Measurements from ENCODE around the gene ACAP3. TPM values are rescaled to one million over a fixed set of nuclear protein-coding genes. Genes with fewer than 3 reads are reported as not detected.
A peak's percentile ranks its signal among the peaks of the same experiment; 100 is the strongest.

Gene ACAP3
- total and polyA plus RNA-seq, 4 experiments from 2014 or later, result 5.4 to 65.6 (median 33.3) TPM

DNA sequence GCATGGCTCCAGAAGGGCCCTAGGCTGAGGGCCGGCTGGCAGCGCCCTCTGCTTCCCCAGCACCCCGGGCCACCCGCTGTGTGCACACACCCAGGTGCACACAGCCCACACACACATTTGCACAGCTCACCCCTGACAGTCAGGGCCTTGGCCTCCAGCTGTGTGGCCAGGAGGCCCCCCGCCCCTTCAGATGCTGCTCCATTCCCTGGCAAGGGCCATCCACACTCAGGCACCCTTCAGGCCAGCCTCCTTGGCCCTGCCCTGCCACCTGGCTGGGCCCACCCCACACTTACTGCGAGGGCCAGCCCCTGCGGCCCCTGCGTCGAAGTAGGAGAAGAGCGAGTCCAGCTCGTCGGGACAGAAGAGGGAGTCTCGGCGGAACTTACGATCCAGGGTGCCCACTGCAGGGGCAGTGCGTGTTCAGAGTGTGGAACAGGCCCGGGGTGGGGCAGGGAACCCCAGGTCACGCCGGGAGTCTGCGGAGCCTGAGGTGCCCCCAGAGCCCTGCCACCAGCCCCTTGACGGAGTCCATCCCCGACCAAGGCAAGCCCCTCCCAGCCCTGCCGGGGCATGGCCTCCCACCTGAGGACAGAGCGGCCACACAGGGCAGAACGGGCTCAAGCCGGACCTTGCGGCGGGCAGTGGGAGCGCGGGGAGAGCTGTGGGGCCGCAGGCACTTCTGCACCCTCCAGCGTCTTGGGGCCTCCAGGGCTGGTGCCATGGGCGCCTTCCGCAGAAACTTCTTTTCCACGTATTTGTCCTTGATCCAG is 12.4 kb downstream of the ACAP3 start:
- Histone ChIP-seq H3K27me3 (ENCODE audit: insufficient read depth, low read length) (no peaks in the 10 kb centered on the region), H3K4me1 (ENCODE audit: insufficient read depth, low read length) (no peaks in the 10 kb centered on the region), H3K4me3 (ENCODE audit: low read length in 2 of 2) (no peak overlapping the region), H3K27ac (ENCODE audit: low read depth, low read length) (no peak overlapping the region), H3K9me3 (ENCODE audit: control insufficient read depth in 1 of 2, low read length in 2 of 2) (no peaks in the 10 kb centered on the region), H3K36me3 (ENCODE audit: insufficient read depth, low read length) (no peaks in the 10 kb centered on the region)
- peak in 1 of 5 donors; percentile 36 for DNase-seq
- Mint-ChIP-seq H3K27ac (no peak overlapping the region), H3K4me3 (no peak overlapping the region), H3K36me3 (no peaks in the 10 kb centered on the region), H3K27me3 (no peaks in the 10 kb centered on the region), H3K4me1 (peaks cover 0 to 5% (median under 1%) of the 10 kb centered on the region in 4 donors), H3K9me3 (no peaks in the 10 kb centered on the region)
- intact Hi-C loops (cut with micrococcal nuclease), result no loop called here
- ChIA-PET CTCF (ENCODE audit: partially characterized antibody) (interaction anchor here (1.2 to 1.5 kb wide), 2 partner anchors 14 to 173 kb away, joined by 3 read pairs; no protein-coding TSS in a partner anchor), POLR2A (ENCODE audit: partially characterized antibody) (interaction anchor here (1.1 to 1.4 kb wide), 2 partner anchors 10 to 173 kb away, joined by 3 to 4 read pairs; no protein-coding TSS in a partner anchor)

DNA sequence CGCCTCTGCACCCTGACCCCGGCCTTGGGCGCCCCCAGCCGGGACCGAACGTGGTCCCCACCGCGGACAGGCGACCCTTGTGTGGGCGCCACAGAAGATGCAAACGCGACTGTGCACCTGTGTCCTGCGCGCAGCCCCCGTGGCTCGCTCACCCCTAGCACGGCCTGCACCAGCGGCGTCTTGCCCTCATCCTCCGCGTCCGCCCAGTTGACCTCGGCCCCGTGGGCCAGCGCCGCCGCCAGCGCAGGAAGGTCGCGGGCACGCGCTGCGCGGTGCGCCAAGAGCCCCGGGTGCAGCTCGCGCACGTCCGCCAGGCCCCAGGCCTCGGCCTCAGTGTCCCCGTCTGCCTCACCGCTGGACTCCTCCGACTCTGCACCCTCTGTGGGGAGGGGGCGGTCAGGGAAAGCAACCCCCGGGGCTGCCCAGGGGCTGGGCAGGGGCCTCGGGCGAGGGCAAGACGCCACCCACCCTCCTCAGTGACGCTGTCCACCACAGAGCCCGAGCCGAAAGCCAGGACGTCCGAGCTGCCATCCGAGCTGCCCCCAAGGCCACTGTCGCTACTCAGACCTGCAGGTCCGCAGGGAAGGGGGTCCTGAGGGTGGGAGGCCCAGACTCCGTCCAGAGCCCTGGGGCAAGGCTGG is 13.4 kb downstream of the ACAP3 start:
- peaks cover 0 to 3% (median under 1%) of the 10 kb centered on the region in 4 donors for H3K4me1 Mint-ChIP-seq
- no peaks in the 10 kb centered on the region for H3K4me1 ChIP-seq (ENCODE audit: insufficient read depth, low read length)
- DNase-seq, result peak in 1 of 5 donors; percentile 33
- no peaks in the 10 kb centered on the region for H3K9me3 ChIP-seq (ENCODE audit: control insufficient read depth in 1 of 2, low read length in 2 of 2)
- ChIA-PET CTCF (ENCODE audit: partially characterized antibody) (interaction anchor here (1.2 kb wide), 1 partner anchor 172 kb away, joined by 3 read pairs; no protein-coding TSS in a partner anchor), POLR2A (ENCODE audit: partially characterized antibody) (interaction anchor here (1.1 to 1.4 kb wide), 2 partner anchors 11 to 172 kb away, joined by 3 to 4 read pairs; no protein-coding TSS in a partner anchor)
- no peaks in the 10 kb centered on the region for H3K36me3 Mint-ChIP-seq
- no peak overlapping the region for H3K4me3 Mint-ChIP-seq
- intact Hi-C loops (cut with micrococcal nuclease), result loop anchor here (5.0 kb wide), 1 partner anchor 312 kb away; the partner anchor contains the start of gene PERM1
- H3K9me3 Mint-ChIP-seq, result no peaks in the 10 kb centered on the region
- H3K27me3 Mint-ChIP-seq, result no peaks in the 10 kb centered on the region
- H3K27me3 ChIP-seq (ENCODE audit: insufficient read depth, low read length), result no peaks in the 10 kb centered on the region
- no peak overlapping the region for H3K27ac ChIP-seq (ENCODE audit: low read depth, low read length)
- H3K27ac Mint-ChIP-seq, result no peak overlapping the region
- H3K36me3 ChIP-seq (ENCODE audit: insufficient read depth, low read length), result no peaks in the 10 kb centered on the region
- no peak overlapping the region for H3K4me3 ChIP-seq (ENCODE audit: low read length in 2 of 2)

DNA sequence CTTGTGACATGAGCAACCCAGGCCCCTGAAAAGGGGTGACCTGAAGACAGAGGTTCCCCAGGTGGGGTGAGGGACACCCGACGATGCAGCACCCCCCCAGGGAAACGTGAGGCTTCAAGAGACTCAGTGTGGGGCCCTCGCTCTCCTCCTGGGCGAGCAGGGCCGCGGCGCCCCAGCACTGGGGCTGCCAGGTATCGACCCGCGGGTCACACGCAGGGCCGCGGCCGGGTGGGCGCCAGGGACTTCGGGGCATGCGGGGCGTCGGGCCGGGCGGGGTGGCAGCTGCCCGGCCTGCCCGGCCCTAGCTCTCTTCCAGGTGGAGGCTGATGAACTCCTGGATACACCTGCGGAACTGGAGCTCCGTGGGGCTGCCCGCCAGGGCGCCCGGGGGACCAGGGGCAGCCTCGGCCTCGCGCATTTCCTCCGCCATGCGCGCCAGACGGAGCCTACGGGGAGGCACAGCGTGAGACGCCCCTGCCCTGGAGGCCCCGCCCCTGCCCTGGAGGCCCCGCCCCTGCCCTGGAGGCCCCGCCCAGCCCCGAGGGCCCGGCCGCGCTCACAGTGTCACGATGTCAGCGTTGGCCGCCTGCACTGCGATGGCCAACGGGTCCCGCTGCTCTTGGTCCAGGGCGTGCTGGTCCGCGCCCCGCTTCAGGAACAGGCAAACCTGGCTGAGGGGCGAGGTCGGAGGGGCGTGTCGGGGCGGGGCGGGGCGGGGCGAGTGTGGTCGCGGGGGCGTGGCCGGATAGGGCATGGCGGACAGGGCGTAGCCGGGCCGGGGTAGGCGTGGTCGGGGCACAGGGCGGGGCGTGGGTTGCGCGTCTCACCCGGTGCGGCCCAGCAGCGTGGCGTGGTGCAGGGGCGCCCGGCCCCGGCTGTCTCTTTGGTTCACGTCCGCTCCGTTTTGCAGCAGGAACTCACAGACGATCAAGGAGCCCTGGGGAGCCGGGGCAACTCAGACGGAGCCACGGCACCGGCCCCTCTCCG is 14.2 kb downstream of the ACAP3 start:
- no peak overlapping the region for H3K27ac Mint-ChIP-seq
- H3K27me3 Mint-ChIP-seq, result no peaks in the 10 kb centered on the region
- H3K4me1 Mint-ChIP-seq, result peaks cover 0 to 3% (median under 1%) of the 10 kb centered on the region in 4 donors
- ChIA-PET CTCF (ENCODE audit: partially characterized antibody) (interaction anchor here (1.7 kb wide), 1 partner anchor 309 kb away, joined by 6 read pairs; no protein-coding TSS in a partner anchor), POLR2A (ENCODE audit: partially characterized antibody) (interaction anchor here (1.4 kb wide), 1 partner anchor 171 kb away, joined by 3 read pairs; no protein-coding TSS in a partner anchor)
- no peak overlapping the region for H3K4me3 ChIP-seq (ENCODE audit: low read length in 2 of 2)
- intact Hi-C loops (cut with micrococcal nuclease), result loop anchor here (5.0 kb wide), 1 partner anchor 311 kb away; the partner anchor contains the start of gene PERM1
- no peaks in the 10 kb centered on the region for H3K4me1 ChIP-seq (ENCODE audit: insufficient read depth, low read length)
- H3K36me3 Mint-ChIP-seq, result no peaks in the 10 kb centered on the region
- DNase-seq, result peak in 1 of 5 donors; percentile 13
- no peaks in the 10 kb centered on the region for H3K27me3 ChIP-seq (ENCODE audit: insufficient read depth, low read length)
- H3K9me3 Mint-ChIP-seq, result no peaks in the 10 kb centered on the region
- H3K27ac ChIP-seq (ENCODE audit: low read depth, low read length), result no peak overlapping the region
- no peaks in the 10 kb centered on the region for H3K9me3 ChIP-seq (ENCODE audit: control insufficient read depth in 1 of 2, low read length in 2 of 2)
- no peaks in the 10 kb centered on the region for H3K36me3 ChIP-seq (ENCODE audit: insufficient read depth, low read length)
- no peak overlapping the region for H3K4me3 Mint-ChIP-seq

DNA sequence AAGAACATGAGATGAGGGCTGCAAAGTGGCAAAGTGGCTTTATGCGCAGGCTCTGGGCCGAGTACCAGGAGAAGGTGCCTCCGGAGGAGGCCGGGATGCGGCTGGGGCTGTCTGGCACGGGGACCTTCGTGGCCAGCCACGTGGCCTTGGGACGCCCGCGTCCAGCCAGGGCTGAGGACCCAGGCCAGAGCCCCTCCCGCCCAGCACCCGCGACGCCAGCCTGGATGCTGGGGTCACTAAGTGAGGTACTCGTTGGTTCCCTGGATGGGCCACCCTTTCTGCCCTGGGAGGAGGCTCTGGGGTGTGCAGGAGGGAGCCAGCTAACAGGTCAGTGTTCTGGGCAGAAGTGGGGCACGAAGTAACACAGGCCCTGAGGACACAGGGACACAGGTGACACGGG is 14.9 kb downstream of the ACAP3 start:
- H3K4me1 Mint-ChIP-seq, result peaks cover 0 to 3% (median under 1%) of the 10 kb centered on the region in 4 donors
- no peaks in the 10 kb centered on the region for H3K36me3 Mint-ChIP-seq
- H3K27ac ChIP-seq (ENCODE audit: low read depth, low read length), result no peak overlapping the region
- no peak overlapping the region for H3K4me3 Mint-ChIP-seq
- no peaks in the 10 kb centered on the region for H3K27me3 Mint-ChIP-seq
- no peaks in the 10 kb centered on the region for H3K36me3 ChIP-seq (ENCODE audit: insufficient read depth, low read length)
- H3K4me1 ChIP-seq (ENCODE audit: insufficient read depth, low read length), result no peaks in the 10 kb centered on the region
- CTCF ChIA-PET (ENCODE audit: partially characterized antibody), result interaction anchor here (1.7 to 3.2 kb wide), 2 partner anchors 170 to 308 kb away, joined by 6 to 57 read pairs; no protein-coding TSS in a partner anchor
- no peaks in the 10 kb centered on the region for H3K9me3 ChIP-seq (ENCODE audit: control insufficient read depth in 1 of 2, low read length in 2 of 2)
- no peak overlapping the region for H3K4me3 ChIP-seq (ENCODE audit: low read length in 2 of 2)
- H3K27me3 ChIP-seq (ENCODE audit: insufficient read depth, low read length), result no peaks in the 10 kb centered on the region
- DNase-seq, result peak in 1 of 5 donors; percentile 16
- POLR2A ChIA-PET (ENCODE audit: partially characterized antibody), result no interaction called here
- no peaks in the 10 kb centered on the region for H3K9me3 Mint-ChIP-seq
- no peak overlapping the region for H3K27ac Mint-ChIP-seq
- intact Hi-C loops (cut with micrococcal nuclease), result loop anchor here (1.0 to 5.0 kb wide), 2 partner anchors 171 to 311 kb away; partner anchors contain the start of gene PERM1

DNA sequence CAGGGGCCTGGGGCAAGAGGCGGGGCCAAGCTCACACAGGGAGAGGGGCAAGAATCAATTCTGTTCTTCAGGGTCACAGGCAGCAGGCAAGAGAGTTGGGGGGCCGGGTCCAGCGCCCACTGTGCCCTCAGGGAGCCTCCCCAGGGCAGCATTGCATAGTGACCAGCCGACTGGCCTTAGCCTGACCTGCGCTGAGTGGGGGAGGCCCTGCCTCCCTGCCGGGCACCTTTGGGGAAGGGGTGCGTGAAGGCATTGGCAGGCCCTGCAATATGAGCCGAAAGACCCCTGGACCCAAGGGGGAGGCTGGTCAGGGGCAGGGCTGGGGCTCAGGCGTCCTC is 15.3 kb downstream of the ACAP3 start:
- Histone ChIP-seq H3K9me3 (ENCODE audit: control insufficient read depth in 1 of 2, low read length in 2 of 2) (no peaks in the 10 kb centered on the region), H3K27me3 (ENCODE audit: insufficient read depth, low read length) (no peaks in the 10 kb centered on the region), H3K36me3 (ENCODE audit: insufficient read depth, low read length) (no peaks in the 10 kb centered on the region), H3K4me3 (ENCODE audit: low read length in 2 of 2) (no peak overlapping the region), H3K27ac (ENCODE audit: low read depth, low read length) (no peak overlapping the region), H3K4me1 (ENCODE audit: insufficient read depth, low read length) (no peaks in the 10 kb centered on the region)
- POLR2A ChIA-PET (ENCODE audit: partially characterized antibody), result interaction anchor here (1.1 to 1.6 kb wide), 2 partner anchors 13 to 171 kb away, joined by 3 to 9 read pairs; no protein-coding TSS in a partner anchor
- no peak overlapping the region for H3K4me3 Mint-ChIP-seq
- no peaks in the 10 kb centered on the region for H3K27me3 Mint-ChIP-seq
- H3K9me3 Mint-ChIP-seq, result no peaks in the 10 kb centered on the region
- peaks cover 0 to 3% (median under 1%) of the 10 kb centered on the region in 4 donors for H3K4me1 Mint-ChIP-seq
- peak in 1 of 5 donors; percentile 6 for DNase-seq
- no peak overlapping the region for H3K27ac Mint-ChIP-seq
- intact Hi-C loops (cut with micrococcal nuclease), result loop anchor here (1.0 to 5.0 kb wide), 2 partner anchors 170 to 310 kb away; partner anchors contain the start of gene PERM1
- CTCF ChIA-PET (ENCODE audit: partially characterized antibody), result interaction anchor here (0.6 to 3.2 kb wide), 6 partner anchors 61 to 307 kb away, joined by 3 to 57 read pairs (median 4); no protein-coding TSS in a partner anchor
- H3K36me3 Mint-ChIP-seq, result no peaks in the 10 kb centered on the region
